HG03095 (cell line): ENCODE results near the gene DLGAP1.

Experiments
- ATAC-seq: cut with Tn5 transposase; IDR thresholded peaks from one replicate; pipeline ENCODE4 v1.9.1; 2021; ENCODE audit warnings: moderate library complexity; ENCODE audit not compliant: unreplicated experiment

The DLGAP1 gene

GRCh38 chr18:3873698-3874097 is 581.4 kb downstream of the DLGAP1 start:
- no peak for ATAC-seq

GRCh38 chr18:3873211-3873610 is 581.9 kb downstream of the DLGAP1 start:
- no peak for ATAC-seq

- no peak for ATAC-seq
These were observed 582.5 kb downstream of the DLGAP1 start for GRCh38 chr18:3872641-3873040.

- no peak for ATAC-seq
These were observed 583.4 kb downstream of the DLGAP1 start for GRCh38 chr18:3871687-3872086.

GRCh38 chr18:3870914-3871313 is 584.2 kb downstream of the DLGAP1 start:
- ATAC-seq, result no peak

- no peak for ATAC-seq
These were observed 585.3 kb downstream of the DLGAP1 start for GRCh38 chr18:3869848-3870247.

GRCh38 chr18:3867864-3868311 is 587.2 kb downstream of the DLGAP1 start:
- ATAC-seq, result no peak

GRCh38 chr18:3867236-3867635 is 587.9 kb downstream of the DLGAP1 start:
- ATAC-seq, result no peak

GRCh38 chr18:3864669-3865298 is 590.3 kb downstream of the DLGAP1 start:
- ATAC-seq, result no peak

GRCh38 chr18:3863593-3863992 is 591.5 kb downstream of the DLGAP1 start:
- ATAC-seq, result no peak

- no peak for ATAC-seq
These were observed 592.1 kb downstream of the DLGAP1 start for GRCh38 chr18:3863006-3863405.

GRCh38 chr18:3861495-3861894 is 593.6 kb downstream of the DLGAP1 start:
- no peak for ATAC-seq

- no peak for ATAC-seq
These were observed 597.6 kb downstream of the DLGAP1 start for GRCh38 chr18:3857544-3857943.

GRCh38 chr18:3855966-3856365 is 599.1 kb downstream of the DLGAP1 start:
- no peak for ATAC-seq

- no peak for ATAC-seq
These were observed 602.8 kb downstream of the DLGAP1 start for GRCh38 chr18:3852321-3852720.

GRCh38 chr18:3851159-3851558 is 603.9 kb downstream of the DLGAP1 start:
- ATAC-seq, result no peak

- no peak for ATAC-seq
These were observed 606.8 kb downstream of the DLGAP1 start for GRCh38 chr18:3848316-3848715.

- no peak for ATAC-seq
These were observed 609.9 kb downstream of the DLGAP1 start for GRCh38 chr18:3845161-3845560.

- ATAC-seq, result no peak
These were observed 612.3 kb downstream of the DLGAP1 start for GRCh38 chr18:3842844-3843243.

- no peak for ATAC-seq
These were observed 614.3 kb downstream of the DLGAP1 start for GRCh38 chr18:3840766-3841165.

- no peak for ATAC-seq
These were observed 615.5 kb downstream of the DLGAP1 start for GRCh38 chr18:3839581-3839981.

GRCh38 chr18:3836483-3837335 is 618.4 kb downstream of the DLGAP1 start:
- ATAC-seq, result no peak
